ENCODE results near the gene SPOCK1. TPM values are rescaled to one million over a fixed set of nuclear protein-coding genes. Genes with fewer than 3 reads are reported as not detected.

Gene SPOCK1
- total and polyA plus RNA-seq, 2 experiments from 2014 or later = 5.6 to 10.1 TPM

GRCh38 chr5:137332296-137332695, 166.8 kb downstream of the SPOCK1 start:
- no peak for DNase-seq (ENCODE audit: low spot score)
- Histone ChIP-seq H3K4me2 (no peak overlapping the region), H3K4me1 (ENCODE audit: insufficient read depth) (no peaks in the 10 kb centered on the region), H3K27me3 (no peaks in the 10 kb centered on the region), H3K27ac (no peak overlapping the region), H3K36me3 (replicated peaks; ENCODE audit: insufficient read depth, low read depth) (no peaks in the 10 kb centered on the region), H3K9me2 (replicated peaks; ENCODE audit: insufficient read depth) (no peaks in the 10 kb centered on the region), H3K79me2 (no peaks in the 10 kb centered on the region), H3K9me3 (ENCODE audit: low read depth) (no peaks in the 10 kb centered on the region), H4K20me1 (ENCODE audit: insufficient read depth, poor library complexity, severe bottlenecking) (no peaks in the 10 kb centered on the region), H2AFZ (no peak overlapping the region), H3K4me3 (no peak overlapping the region)
- TF ChIP-seq EZH2 (IDR thresholded peaks at IDR 0.05; ENCODE audit: borderline replicate concordance) (no peak), EZH2phosphoT487 (IDR thresholded peaks at IDR 0.05; ENCODE audit: low read depth, severe bottlenecking, unreplicated experiment) (no peak), CTCF (IDR thresholded peaks at IDR 0.05; ENCODE audit: poor library complexity) (no peak)
- WGBS (ENCODE audit: low lambda C conversion rate, missing lambda C conversion rate) = 43% methylated on average over 6 of the region's 6 CpGs

GRCh38 chr5:137329586-137330296, 169.4 kb downstream of the SPOCK1 start:
- Histone ChIP-seq H3K79me2 (no peaks in the 10 kb centered on the region), H3K36me3 (replicated peaks; ENCODE audit: insufficient read depth, low read depth) (no peaks in the 10 kb centered on the region), H3K9me2 (replicated peaks; ENCODE audit: insufficient read depth) (no peaks in the 10 kb centered on the region), H3K9me3 (ENCODE audit: low read depth) (no peaks in the 10 kb centered on the region), H3K27me3 (peaks cover 4% of the 10 kb centered on the region), H3K4me2 (no peak overlapping the region), H3K4me3 (no peak overlapping the region), H4K20me1 (ENCODE audit: insufficient read depth, poor library complexity, severe bottlenecking) (no peaks in the 10 kb centered on the region), H3K4me1 (ENCODE audit: insufficient read depth) (no peaks in the 10 kb centered on the region), H3K27ac (no peak overlapping the region), H2AFZ (no peak overlapping the region)
- TF ChIP-seq EZH2 (IDR thresholded peaks at IDR 0.05; ENCODE audit: borderline replicate concordance) (no peak), EZH2phosphoT487 (IDR thresholded peaks at IDR 0.05; ENCODE audit: low read depth, severe bottlenecking, unreplicated experiment) (no peak), CTCF (IDR thresholded peaks at IDR 0.05; ENCODE audit: poor library complexity) (no peak)
- 94% methylated on average over 8 of the region's 8 CpGs for WGBS (ENCODE audit: low lambda C conversion rate, missing lambda C conversion rate)
- DNase-seq (ENCODE audit: low spot score) = no peak

GRCh38 chr5:137328991-137329390, 170.1 kb downstream of the SPOCK1 start:
- Histone ChIP-seq H2AFZ (no peak overlapping the region), H3K9me3 (ENCODE audit: low read depth) (no peaks in the 10 kb centered on the region), H3K79me2 (no peaks in the 10 kb centered on the region), H3K4me2 (no peak overlapping the region), H3K36me3 (replicated peaks; ENCODE audit: insufficient read depth, low read depth) (no peaks in the 10 kb centered on the region), H3K4me1 (ENCODE audit: insufficient read depth) (no peaks in the 10 kb centered on the region), H4K20me1 (ENCODE audit: insufficient read depth, poor library complexity, severe bottlenecking) (no peaks in the 10 kb centered on the region), H3K27me3 (peaks cover 4% of the 10 kb centered on the region), H3K9me2 (replicated peaks; ENCODE audit: insufficient read depth) (no peaks in the 10 kb centered on the region), H3K4me3 (no peak overlapping the region), H3K27ac (no peak overlapping the region)
- WGBS (ENCODE audit: low lambda C conversion rate, missing lambda C conversion rate) = 91% methylated on average over 3 of the region's 3 CpGs
- TF ChIP-seq CTCF (IDR thresholded peaks at IDR 0.05; ENCODE audit: poor library complexity) = no peak
- no peak for DNase-seq (ENCODE audit: low spot score)

Measured in hepatocyte (in vitro differentiated cells).